Rectal smooth muscle tissue (tissue), 1 donor: Measurements from ENCODE around the gene FAM171A1.
"Not testable (repeated sequence)": the region's sequence is repeated elsewhere in the genome, so short reads cannot be mapped to it uniquely, and the experiment has no call there.

Experiments
- H3K27ac ChIP-seq: one replicate; pipeline ENCODE4 v1.7.0; 2013; ENCODE audit warnings: low read depth, low read length, inconsistent platforms
- H3K27me3 ChIP-seq: one replicate; pipeline ENCODE4 v1.7.0; 2013; ENCODE audit warnings: low read length; ENCODE audit not compliant: control insufficient read depth, insufficient read depth
- H3K36me3 ChIP-seq: one replicate; pipeline ENCODE4 v1.7.0; 2013; ENCODE audit warnings: low read length; ENCODE audit not compliant: control insufficient read depth, insufficient read depth
- H3K4me1 ChIP-seq: one replicate; pipeline ENCODE4 v1.7.0; 2013; ENCODE audit warnings: low read length; ENCODE audit not compliant: control insufficient read depth, insufficient read depth
- H3K4me3 ChIP-seq: one replicate; pipeline ENCODE4 v1.7.0; 2013; ENCODE audit warnings: low read length
- H3K9ac ChIP-seq: one replicate; pipeline ENCODE4 v1.7.0; 2013; ENCODE audit warnings: low read length

Gene FAM171A1

GRCh38 chr10:15216700-15217099 lies 154.4 kb downstream of the FAM171A1 start:
- Histone ChIP-seq H3K27me3 (no peaks in the 10 kb centered on the region), H3K27ac (no peak overlapping the region), H3K4me1 (no peaks in the 10 kb centered on the region), H3K36me3 (no peaks in the 10 kb centered on the region), H3K4me3 (no peak overlapping the region), H3K9ac (no peak overlapping the region)

- Histone ChIP-seq H3K4me1 (no peaks in the 10 kb centered on the region), H3K9ac (no peak overlapping the region), H3K27ac (no peak overlapping the region)
These were observed 156.9 kb downstream of the FAM171A1 start for GRCh38 chr10:15214237-15214636.

GRCh38 chr10:15213461-15213861 lies 157.6 kb downstream of the FAM171A1 start:
- Histone ChIP-seq H3K4me1 (no peaks in the 10 kb centered on the region), H3K9ac (no peak overlapping the region), H3K27ac (no peak overlapping the region)

More at GRCh38 chr10:15214237-15214636, 156.9 kb downstream of the FAM171A1 start:
- H3K27me3 ChIP-seq, result no peaks in the 10 kb centered on the region
- H3K4me3 ChIP-seq, result no peak overlapping the region
- H3K36me3 ChIP-seq, result no peaks in the 10 kb centered on the region

GRCh38 chr10:15211464-15211979 lies 159.6 kb downstream of the FAM171A1 start:
- Histone ChIP-seq H3K4me3 (no peak overlapping the region), H3K36me3 (no peaks in the 10 kb centered on the region), H3K9ac (no peak overlapping the region), H3K4me1 (no peaks in the 10 kb centered on the region), H3K27me3 (no peaks in the 10 kb centered on the region), H3K27ac (no peak overlapping the region)

More at GRCh38 chr10:15213461-15213861, 157.6 kb downstream of the FAM171A1 start:
- no peaks in the 10 kb centered on the region for H3K27me3 ChIP-seq
- no peak overlapping the region for H3K4me3 ChIP-seq
- no peaks in the 10 kb centered on the region for H3K36me3 ChIP-seq

GRCh38 chr10:15210521-15210920 lies 160.6 kb downstream of the FAM171A1 start:
- no peak overlapping the region for H3K27ac ChIP-seq
- no peak overlapping the region for H3K4me3 ChIP-seq
- no peaks in the 10 kb centered on the region for H3K27me3 ChIP-seq
- no peaks in the 10 kb centered on the region for H3K4me1 ChIP-seq
- H3K9ac ChIP-seq, result no peak overlapping the region
- H3K36me3 ChIP-seq, result no peaks in the 10 kb centered on the region

GRCh38 chr10:15209827-15210509 lies 161.1 kb downstream of the FAM171A1 start:
- no peaks in the 10 kb centered on the region for H3K27me3 ChIP-seq
- no peaks in the 10 kb centered on the region for H3K4me1 ChIP-seq
- H3K36me3 ChIP-seq, result no peaks in the 10 kb centered on the region
- H3K27ac ChIP-seq, result no peak overlapping the region
- H3K4me3 ChIP-seq, result no peak overlapping the region
- no peak overlapping the region for H3K9ac ChIP-seq

- Histone ChIP-seq H3K9ac (no peak overlapping the region), H3K4me1 (no peaks in the 10 kb centered on the region), H3K27me3 (no peaks in the 10 kb centered on the region), H3K4me3 (no peak overlapping the region), H3K27ac (no peak overlapping the region), H3K36me3 (no peaks in the 10 kb centered on the region)
These were observed 162.9 kb downstream of the FAM171A1 start for GRCh38 chr10:15208221-15208620.

GRCh38 chr10:15207410-15207809 lies 163.7 kb downstream of the FAM171A1 start:
- not testable (repeated sequence) for H3K4me1 ChIP-seq, H3K27me3 ChIP-seq, H3K9ac ChIP-seq, H3K4me3 ChIP-seq, H3K27ac ChIP-seq, H3K36me3 ChIP-seq

- Histone ChIP-seq H3K4me3 (no peak overlapping the region), H3K27ac (no peak overlapping the region), H3K27me3 (no peaks in the 10 kb centered on the region), H3K36me3 (no peaks in the 10 kb centered on the region), H3K4me1 (peaks cover 3% of the 10 kb centered on the region), H3K9ac (no peak overlapping the region)
These were observed 168.4 kb downstream of the FAM171A1 start for GRCh38 chr10:15202639-15203038.

GRCh38 chr10:15202301-15202621 lies 168.8 kb downstream of the FAM171A1 start:
- H3K36me3 ChIP-seq, H3K27me3 ChIP-seq, H3K4me1 ChIP-seq, H3K27ac ChIP-seq, H3K4me3 ChIP-seq, H3K9ac ChIP-seq: not testable (repeated sequence)

GRCh38 chr10:15201589-15202300 lies 169.3 kb downstream of the FAM171A1 start:
- Histone ChIP-seq H3K4me1 (peaks cover 3% of the 10 kb centered on the region), H3K9ac (no peak overlapping the region), H3K4me3 (no peak overlapping the region), H3K27ac (no peak overlapping the region), H3K27me3 (no peaks in the 10 kb centered on the region), H3K36me3 (no peaks in the 10 kb centered on the region)

- Histone ChIP-seq H3K27ac (no peak overlapping the region), H3K4me1 (peaks cover 3% of the 10 kb centered on the region), H3K36me3 (no peaks in the 10 kb centered on the region), H3K4me3 (no peak overlapping the region), H3K9ac (no peak overlapping the region), H3K27me3 (no peaks in the 10 kb centered on the region)
These were observed 170.5 kb downstream of the FAM171A1 start for GRCh38 chr10:15200626-15201025.

- Histone ChIP-seq H3K36me3 (no peaks in the 10 kb centered on the region), H3K27ac (no peak overlapping the region), H3K4me3 (no peak overlapping the region), H3K4me1 (peaks cover 3% of the 10 kb centered on the region), H3K27me3 (no peaks in the 10 kb centered on the region), H3K9ac (no peak overlapping the region)
These were observed 173.2 kb downstream of the FAM171A1 start for GRCh38 chr10:15197911-15198310.
